Endothelial cell of umbilical vein (primary cell): ENCODE measurements around the gene MVD. TPM values are rescaled to one million over a fixed set of nuclear protein-coding genes. Genes with fewer than 3 reads are reported as not detected.

Source experiments
- BruUV-seq: library from RNA; stranded (reverse); fragments of 400-500 nt; replicated peaks from 2 replicates; lab custom pipeline; 2021; lab: Mats Ljungman, UMichigan
- CTCF ChIA-PET: fragments of 300-600, 350-600 bp; sonication (Branson Sonifier 250); formaldehyde crosslinking; loops from one replicate; lab custom pipeline; 2021; ENCODE audit warnings: antibody characterized with exemption, inconsistent platforms; lab: Charles Lee
- POLR2A ChIA-PET: fragments of 300-600, 350-600 bp; sonication (Branson Sonifier 250); formaldehyde crosslinking; loops from one replicate; lab custom pipeline; 2021; ENCODE audit warnings: antibody characterized with exemption, inconsistent platforms; lab: Charles Lee
- DNase-seq: peaks from one replicate; pipeline ENCODE4 v3.0.0-alpha.2; 2011; ENCODE audit warnings: low read depth, low spot score
- FAIRE-seq: peaks from 2 replicates; lab custom pipeline; 2011; peaks lifted over from hg19 to GRCh38; lab: Jason Lieb, UNC
- H2AFZ ChIP-seq: 2 replicates; pipeline ENCODE4 v1.6.0; 2012; ENCODE audit warnings: low read depth, low read length, control low read depth, inconsistent platforms
- H3K27ac ChIP-seq: 2 replicates; pipeline ENCODE4 v1.5.1; 2011; ENCODE audit warnings: low read depth, mild to moderate bottlenecking, control low read depth, low read length, moderate library complexity; ENCODE audit not compliant: insufficient read depth
- H3K27me3 ChIP-seq, 2 experiments: 2 replicates each; pipeline versions ENCODE4 v1.6.0 to v1.6.1; 2011; ENCODE audit warnings: low read length in 2 of 2, mixed read lengths in 1 of 2; ENCODE audit not compliant: control insufficient read depth in 2 of 2, insufficient read depth in 2 of 2
- H3K36me3 ChIP-seq, 2 experiments: 2 replicates in 1 of 2; 3 replicates in 1 of 2; pipeline ENCODE4 v1.5.1; 2011; ENCODE audit warnings: low read length in 2 of 2, mild to moderate bottlenecking in 1 of 2, moderate library complexity in 1 of 2; ENCODE audit not compliant: control insufficient read depth in 2 of 2, insufficient read depth in 2 of 2; ENCODE audit errors: extremely low read depth in 1 of 2
- H3K4me1 ChIP-seq: 3 replicates; pipeline ENCODE4 v1.5.1; 2011; ENCODE audit warnings: mild to moderate bottlenecking, low read length; ENCODE audit not compliant: control insufficient read depth, insufficient read depth; ENCODE audit errors: extremely low read depth
- H3K4me2 ChIP-seq: 2 replicates; pipeline ENCODE4 v1.6.1; 2011; ENCODE audit warnings: low read length, control low read depth, mixed read lengths; ENCODE audit not compliant: insufficient read depth
- H3K4me3 ChIP-seq, 3 experiments: fragments of 200-600 bp in 1 of 3; sonication (generic), shearing (Covaris generic) in 1 of 3; replicated peaks in 1 of 3; 2 replicates each; pipeline ENCODE4 v1.5.1; 2011 to 2016; ENCODE audit warnings: control low read depth in 3 of 3, low read length in 3 of 3, mild to moderate bottlenecking in 2 of 3, inconsistent platforms in 1 of 3, low read depth in 1 of 3, moderate library complexity in 1 of 3; ENCODE audit not compliant: insufficient read depth in 1 of 3
- H3K79me2 ChIP-seq: 2 replicates; pipeline ENCODE4 v1.6.0; 2012; ENCODE audit warnings: low read length, inconsistent platforms; ENCODE audit not compliant: control insufficient read depth, insufficient read depth
- H3K9ac ChIP-seq: replicated peaks from 2 replicates; pipeline ENCODE3; 2011; ENCODE audit warnings: low read length, control low read depth; ENCODE audit not compliant: insufficient read depth; ENCODE audit errors: extremely low read depth
- H3K9me1 ChIP-seq: replicated peaks from 3 replicates; pipeline ENCODE4 v1.6.0; 2011; ENCODE audit warnings: mild to moderate bottlenecking, low read length; ENCODE audit not compliant: control insufficient read depth, insufficient read depth; ENCODE audit errors: extremely low read depth
- H3K9me3 ChIP-seq: replicated peaks from 2 replicates; pipeline ENCODE4 v1.5.1; 2012; ENCODE audit warnings: low read length, inconsistent platforms; ENCODE audit not compliant: control insufficient read depth, insufficient read depth
- H4K20me1 ChIP-seq: replicated peaks from 2 replicates; pipeline ENCODE3; 2011; ENCODE audit warnings: mild to moderate bottlenecking, low read length; ENCODE audit not compliant: control insufficient read depth, insufficient read depth; ENCODE audit errors: extremely low read depth
- EZH2 ChIP-seq: IDR thresholded peaks from 2 replicates; pipeline ENCODE4 v1.6.1; 2012; ENCODE audit warnings: borderline replicate concordance, low read depth, mild to moderate bottlenecking, moderate library complexity, low read length, inconsistent platforms; ENCODE audit not compliant: severe bottlenecking
- FOS ChIP-seq: IDR thresholded peaks from 2 replicates; pipeline ENCODE4 v1.6.1; 2011; ENCODE audit warnings: mild to moderate bottlenecking, low read length, moderate library complexity, borderline replicate concordance; ENCODE audit not compliant: insufficient read depth
- GATA2 ChIP-seq: IDR thresholded peaks from 2 replicates; pipeline ENCODE4 v1.7.0; 2011; ENCODE audit warnings: low read depth, mild to moderate bottlenecking, moderate library complexity, mixed read lengths, low read length; ENCODE audit not compliant: insufficient read length, insufficient read depth
- JUN ChIP-seq: IDR thresholded peaks from 2 replicates; pipeline ENCODE4 v1.6.1; 2011; ENCODE audit warnings: borderline replicate concordance, low read depth; ENCODE audit not compliant: insufficient read length, insufficient read depth
- MYC ChIP-seq: IDR thresholded peaks from one replicate; pipeline ENCODE4 v1.6.1; 2011; ENCODE audit warnings: mild to moderate bottlenecking, low read depth, low read length
- POLR2A ChIP-seq: IDR thresholded peaks from 2 replicates; pipeline ENCODE4 v1.6.1; 2012; ENCODE audit warnings: low read depth, mild to moderate bottlenecking, control low read depth, low read length
- POLR2AphosphoS5 ChIP-seq: IDR thresholded peaks from 2 replicates; pipeline ENCODE4 v1.6.1; 2012; ENCODE audit warnings: low read depth, mild to moderate bottlenecking, control low read depth, low read length, moderate library complexity; ENCODE audit not compliant: insufficient read depth
- dilution Hi-C: fragments of 300-500 bp; cut with MboI; formaldehyde crosslinking; loops from one replicate; pipeline ENCODE4 v1.15.0; 2019; ENCODE audit warnings: low sequenced_read_pairs; ENCODE audit not compliant: extremely low pct_ligation_motif_present
- intact Hi-C: fragments of 100-400 bp; cut with micrococcal nuclease; formaldehyde crosslinking; loops from one replicate; pipeline ENCODE4 v1.10.0; 2022
- polyA plus RNA-seq, 4 experiments: library from polyadenylated mRNA; depleted of rRNA in 3 of 4; stranded (reverse) in 3 of 4; unstranded in 1 of 4; fragments of >200 nt; gene quantifications; 2 replicates each; pipeline versions ENCODE4 v1.2.1 to v1.2.3, GENCODE V29; 2011 to 2012; ENCODE audit warnings: missing spikeins in 1 of 4
- total RNA-seq: library from RNA; stranded (reverse); gene quantifications from 2 replicates; pipeline ENCODE4 v1.2.3, GENCODE V29; 2021
- TF ChIP-seq, protein P1 (sequence below), 2 donors: IDR thresholded peaks; 1 replicate in 1 of 2; 2 replicates in 1 of 2; pipeline ENCODE4 v1.5.1; 2011; ENCODE audit warnings: low read length in 2 of 2, mild to moderate bottlenecking in 2 of 2, moderate library complexity in 2 of 2, control low read depth in 1 of 2, inconsistent platforms in 1 of 2, low read depth in 1 of 2; ENCODE audit not compliant: insufficient read depth in 1 of 2; ENCODE audit errors: extremely low read depth in 1 of 2
- TF ChIP-seq, protein P2 (sequence below): IDR thresholded peaks from 2 replicates; pipeline ENCODE4 v1.6.1; 2011; ENCODE audit not compliant: insufficient read depth, insufficient read length

The MVD gene
- total and polyA plus RNA-seq, 2 donors (not counting 3 experiments of a cell fraction or from before 2014, with no cell fraction given): 64.4 to 142 TPM

DNA sequence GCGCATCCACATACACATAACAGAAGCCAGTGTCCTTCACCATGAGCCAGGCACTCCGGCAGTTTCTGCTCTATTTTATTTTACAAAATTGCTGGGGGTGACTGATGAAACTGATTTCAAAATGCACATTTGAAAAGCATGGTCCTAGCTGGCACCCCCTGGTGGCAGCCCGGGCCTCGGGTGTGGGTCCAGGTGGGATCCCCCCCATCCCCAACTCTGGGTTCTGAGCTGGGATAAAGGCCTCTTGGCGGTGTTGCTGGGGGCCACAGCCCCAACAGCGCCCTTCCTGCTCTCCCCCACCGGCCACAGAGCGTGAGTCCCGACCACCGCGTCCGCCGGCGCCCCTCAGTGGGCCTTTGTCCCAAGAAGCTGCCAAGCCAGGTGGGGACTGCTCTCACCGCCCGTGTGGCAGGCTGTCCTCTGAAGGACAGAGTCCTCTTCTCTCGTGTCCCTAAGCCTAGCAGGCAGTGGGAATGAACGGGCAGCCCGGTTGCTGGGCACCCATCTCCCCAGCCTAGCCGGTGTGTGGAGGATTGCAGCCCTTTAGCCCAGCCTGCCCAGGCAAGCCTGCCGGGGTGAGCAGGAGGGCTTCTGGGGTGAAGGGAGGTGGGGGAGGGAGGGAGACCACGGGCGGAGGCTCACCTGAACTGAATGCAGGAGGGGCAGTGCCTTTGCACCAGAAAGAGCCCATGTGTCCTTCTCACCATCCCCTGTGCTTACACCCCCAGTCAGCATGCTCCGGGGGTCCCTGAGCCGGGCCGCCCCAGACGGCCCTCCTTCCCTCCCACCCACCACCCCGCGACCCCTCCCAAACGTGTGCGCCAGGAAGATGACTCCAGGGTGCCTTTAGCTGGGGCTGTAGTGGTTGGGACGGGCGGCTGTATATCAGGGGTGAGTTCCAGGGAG lies 22.5 kb upstream of the MVD start:
- dilution Hi-C loops (no loop called here), intact Hi-C loops (loop anchor here (1.0 to 2.0 kb wide), 2 partner anchors 16 to 23 kb away; partner anchors contain the start of gene MVD)

More for the DNA sequence above, 22.5 kb upstream of the MVD start:
- H4K20me1 ChIP-seq: no peaks in the 10 kb centered on the region
- peaks cover 0 to 2% of the 10 kb centered on the region in 2 experiments for H3K27me3 ChIP-seq
- no peaks in the 10 kb centered on the region for H3K79me2 ChIP-seq
- H3K9me1 ChIP-seq: no peaks in the 10 kb centered on the region
- peaks cover 3% of the 10 kb centered on the region for H3K4me1 ChIP-seq
- FAIRE-seq (peak; percentile 42), DNase-seq (no peak)
- no peaks in the 10 kb centered on the region for H3K36me3 ChIP-seq
- H3K27ac ChIP-seq: no peak overlapping the region
- no peaks in the 10 kb centered on the region for H3K9me3 ChIP-seq
- BruUV-seq: no TSS peak
- peak overlapping the region; percentile 70 for H3K4me2 ChIP-seq
- CTCF ChIA-PET: interaction anchor here (0.6 to 1.7 kb wide), 7 partner anchors 11 to 115 kb away, joined by 3 to 8 read pairs (median 4); partner anchors contain the start of gene ZC3H18
- POLR2A ChIA-PET: no interaction called here
- H2AFZ ChIP-seq: peak overlapping the region; percentile 17
- H3K9ac ChIP-seq: no peak overlapping the region
- H3K4me3 ChIP-seq: peak overlapping the region; percentile 29 to 57 (median 40)
- TF ChIP-seq EZH2: no peak
- TF ChIP-seq POLR2AphosphoS5: no peak
- no peak for TF ChIP-seq JUN
- TF ChIP-seq FOS: peak; percentile 32
- no peak for TF ChIP-seq POLR2A
- TF ChIP-seq, protein P1, sequence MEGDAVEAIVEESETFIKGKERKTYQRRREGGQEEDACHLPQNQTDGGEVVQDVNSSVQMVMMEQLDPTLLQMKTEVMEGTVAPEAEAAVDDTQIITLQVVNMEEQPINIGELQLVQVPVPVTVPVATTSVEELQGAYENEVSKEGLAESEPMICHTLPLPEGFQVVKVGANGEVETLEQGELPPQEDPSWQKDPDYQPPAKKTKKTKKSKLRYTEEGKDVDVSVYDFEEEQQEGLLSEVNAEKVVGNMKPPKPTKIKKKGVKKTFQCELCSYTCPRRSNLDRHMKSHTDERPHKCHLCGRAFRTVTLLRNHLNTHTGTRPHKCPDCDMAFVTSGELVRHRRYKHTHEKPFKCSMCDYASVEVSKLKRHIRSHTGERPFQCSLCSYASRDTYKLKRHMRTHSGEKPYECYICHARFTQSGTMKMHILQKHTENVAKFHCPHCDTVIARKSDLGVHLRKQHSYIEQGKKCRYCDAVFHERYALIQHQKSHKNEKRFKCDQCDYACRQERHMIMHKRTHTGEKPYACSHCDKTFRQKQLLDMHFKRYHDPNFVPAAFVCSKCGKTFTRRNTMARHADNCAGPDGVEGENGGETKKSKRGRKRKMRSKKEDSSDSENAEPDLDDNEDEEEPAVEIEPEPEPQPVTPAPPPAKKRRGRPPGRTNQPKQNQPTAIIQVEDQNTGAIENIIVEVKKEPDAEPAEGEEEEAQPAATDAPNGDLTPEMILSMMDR (IDR thresholded peaks at IDR 0.05; ENCODE audit: extremely low read depth in 1 of 2, insufficient read depth in 1 of 2, low read depth in 1 of 2, low read length in 2 of 2): peak; percentile 67 to 72
- TF ChIP-seq MYC: no peak
- TF ChIP-seq, protein P2, sequence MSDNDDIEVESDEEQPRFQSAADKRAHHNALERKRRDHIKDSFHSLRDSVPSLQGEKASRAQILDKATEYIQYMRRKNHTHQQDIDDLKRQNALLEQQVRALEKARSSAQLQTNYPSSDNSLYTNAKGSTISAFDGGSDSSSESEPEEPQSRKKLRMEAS: no peak
- no peak for TF ChIP-seq GATA2
